Stromal cell of bone marrow (primary cell): ENCODE measurements around the gene SF3B3.

Source experiments
- DNase-seq: peaks from one replicate; pipeline ENCODE4 v3.0.0-alpha.2; 2012; ENCODE audit warnings: low read depth

The SF3B3 gene

DNA sequence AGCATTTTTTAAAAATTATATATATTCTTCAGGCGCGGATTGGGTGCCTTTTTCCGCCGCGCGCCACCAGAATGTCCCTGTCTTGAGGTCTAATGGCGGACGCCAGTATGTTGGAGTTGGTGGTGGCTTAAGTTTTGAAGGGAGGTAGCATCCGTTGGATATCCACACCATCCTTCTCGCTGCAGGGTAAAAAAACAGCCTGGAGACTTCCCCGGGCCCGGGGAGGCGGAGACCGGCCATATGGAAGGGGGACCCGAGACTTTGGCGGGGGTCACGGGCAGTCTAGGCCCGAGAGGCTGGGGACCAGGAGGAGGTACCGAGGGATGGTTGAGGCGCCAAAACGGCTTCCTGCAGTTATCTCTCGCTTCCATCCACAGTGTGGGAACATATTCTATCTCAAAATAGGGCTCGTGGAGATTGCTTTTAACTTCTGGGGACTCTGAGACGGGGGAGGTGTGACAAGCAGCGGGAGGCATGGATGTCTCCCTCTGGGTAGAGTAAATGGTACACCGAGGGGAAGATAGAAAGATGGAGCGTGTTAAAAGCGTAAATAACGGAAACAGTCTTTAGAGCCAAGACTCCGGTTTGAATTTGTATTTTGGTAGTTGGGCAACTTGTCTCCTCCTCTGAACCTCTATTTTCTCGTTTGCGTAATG, at the start of gene SF3B3:
TSS of gene SF3B3 (plus strand) at position 74 of the 656 bp plus-strand sequence. CDS start 2,841 bp downstream, outside the sequence.
- peak; percentile 12 for DNase-seq

- DNase-seq = no peak
Measured at GRCh38 chr16:70474320-70475053, 49.1 kb upstream of the SF3B3 start.

DNA sequence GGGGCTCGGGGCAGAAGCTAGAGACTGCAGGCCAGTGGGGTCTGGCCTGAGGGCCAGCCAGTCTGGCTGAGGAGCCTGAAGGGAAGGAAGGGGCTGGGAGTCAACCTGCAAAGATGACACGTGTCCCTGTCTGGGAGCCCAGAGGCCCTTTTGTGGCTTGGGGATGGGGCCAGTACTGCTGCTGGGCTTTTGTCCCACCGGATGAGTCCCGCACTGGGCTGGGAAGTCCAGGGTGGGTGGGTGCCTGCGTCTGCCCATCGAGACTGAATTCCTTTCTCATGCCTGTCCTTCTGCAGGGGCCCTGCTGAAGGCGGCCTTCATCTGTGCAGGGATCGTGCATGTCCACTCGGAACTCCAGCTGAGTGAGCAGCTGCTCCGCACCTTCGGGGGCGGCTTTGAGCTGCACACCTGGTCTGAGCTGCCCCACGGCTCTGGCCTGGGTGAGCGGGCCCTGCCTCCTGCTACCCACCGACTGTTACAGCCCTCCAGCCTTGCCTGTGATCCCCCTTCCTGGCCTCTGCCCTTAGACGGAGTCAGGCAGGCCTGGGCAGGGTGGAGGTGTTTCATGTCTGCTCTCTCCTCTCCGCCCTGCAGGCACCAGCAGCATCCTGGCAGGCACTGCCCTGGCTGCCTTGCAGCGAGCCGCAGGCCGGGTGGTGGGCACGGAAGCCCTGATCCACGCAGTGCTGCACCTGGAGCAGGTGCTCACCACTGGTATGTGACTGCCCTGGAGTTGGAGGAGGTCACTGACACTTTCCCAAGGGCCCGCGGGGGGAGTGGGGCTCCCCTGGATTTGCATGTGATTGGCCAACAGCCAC, 48.4 kb upstream of the SF3B3 start:
- DNase-seq = no peak

DNA sequence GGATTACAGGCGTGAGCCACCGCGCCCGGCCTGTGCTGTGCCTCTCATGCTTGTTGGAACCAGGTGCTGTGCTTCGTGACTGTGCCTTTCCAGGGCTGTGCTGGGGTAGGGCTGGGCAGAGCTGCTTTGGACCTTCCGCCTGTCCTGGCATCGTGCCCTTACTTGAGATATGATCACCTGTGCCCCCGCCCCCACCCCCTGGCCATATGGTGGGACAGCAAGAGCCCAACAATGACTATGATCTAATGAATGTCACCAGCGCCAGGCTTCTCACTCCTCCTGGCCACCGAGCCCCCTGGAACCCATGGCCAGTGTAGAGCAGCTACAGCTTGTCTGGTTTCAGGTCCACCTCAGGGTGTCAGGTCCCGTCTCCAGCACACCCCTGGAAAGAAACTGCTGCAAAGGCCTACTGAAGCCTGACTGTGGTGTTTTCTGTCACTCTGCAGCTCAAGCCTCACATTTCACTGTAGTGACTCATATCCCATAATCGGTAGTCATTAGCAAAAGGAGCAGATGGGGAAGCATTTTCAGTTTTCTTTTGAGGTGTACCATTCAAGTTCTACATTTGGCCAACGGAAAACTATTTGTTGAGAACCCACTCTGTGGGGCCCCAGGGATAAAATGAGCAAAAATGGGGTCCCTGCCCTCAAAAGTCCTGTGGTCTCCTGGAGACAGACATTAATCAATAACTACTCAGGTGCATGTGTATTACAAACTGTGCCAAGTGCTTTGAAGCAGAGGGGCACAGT, 47.2 kb upstream of the SF3B3 start:
- peak; percentile 48 for DNase-seq

DNA sequence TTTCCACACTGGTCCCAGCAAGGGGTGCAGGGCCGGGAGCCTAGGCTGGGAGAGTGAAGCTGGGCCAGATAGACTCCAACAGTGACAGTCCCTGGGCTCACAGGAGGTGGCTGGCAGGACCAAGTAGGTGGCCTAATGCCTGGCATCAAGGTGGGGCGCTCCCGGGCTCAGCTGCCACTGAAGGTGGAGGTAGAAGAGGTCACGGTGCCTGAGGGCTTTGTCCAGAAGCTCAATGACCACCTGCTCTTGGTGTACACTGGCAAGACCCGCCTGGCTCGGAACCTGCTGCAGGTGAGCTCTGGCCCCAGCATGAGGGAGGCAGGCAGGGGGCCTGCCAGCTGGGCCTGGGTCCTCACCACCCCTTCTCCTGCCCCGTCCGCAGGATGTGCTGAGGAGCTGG, 45.4 kb upstream of the SF3B3 start:
- DNase-seq = no peak

- no peak for DNase-seq
Measured at GRCh38 chr16:70478912-70479341, 44.7 kb upstream of the SF3B3 start.

DNA sequence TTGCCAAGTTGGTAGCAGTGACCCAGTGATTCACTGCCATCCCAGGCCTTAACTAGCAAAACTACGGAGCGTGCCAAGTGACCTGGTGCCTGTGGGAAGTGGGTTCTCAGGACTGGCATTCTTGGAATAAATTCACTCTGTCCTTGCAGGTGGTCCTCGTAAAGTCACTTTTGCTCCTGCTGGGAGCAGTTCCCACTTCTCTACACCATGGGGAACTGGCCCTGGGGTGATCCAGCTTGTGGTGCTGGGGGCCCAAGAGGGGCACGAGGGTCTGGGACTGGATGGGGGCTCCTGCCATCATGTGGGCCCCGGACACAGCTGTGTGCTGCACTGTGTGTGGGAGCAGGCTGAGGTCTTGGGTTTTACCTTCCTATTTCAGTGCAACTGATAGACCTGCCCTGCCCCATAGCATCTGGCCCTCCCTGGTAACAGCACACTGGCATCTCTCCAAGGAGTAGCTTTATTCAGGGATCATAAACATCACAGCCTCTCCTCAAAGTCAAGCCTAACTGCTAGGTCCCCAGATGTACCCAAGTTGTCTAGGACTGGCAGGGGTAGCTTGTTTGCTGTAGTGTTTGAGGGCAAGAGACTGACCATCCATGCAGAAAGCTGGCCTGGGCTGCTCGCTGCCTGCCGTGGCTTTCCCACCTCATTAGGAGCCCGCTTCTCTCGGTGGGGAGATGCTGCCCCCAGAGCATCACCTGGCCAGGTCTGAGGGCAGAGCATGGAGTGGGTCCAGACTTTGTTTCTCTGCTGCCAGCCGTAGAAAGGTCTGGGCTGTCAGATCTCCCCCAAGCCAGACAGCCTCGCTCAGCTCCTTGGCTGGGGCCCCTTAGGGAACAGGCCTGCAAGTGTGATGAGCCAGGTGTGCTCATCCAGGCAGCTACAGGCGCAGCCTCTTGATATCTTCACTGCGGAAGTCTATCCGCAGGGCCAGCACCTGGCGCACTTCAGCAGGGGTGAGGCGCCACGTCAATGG, 43.2 kb upstream of the SF3B3 start:
- no peak for DNase-seq

GRCh38 chr16:70481929-70482536, 41.6 kb upstream of the SF3B3 start:
- peak; percentile 16 for DNase-seq

DNA sequence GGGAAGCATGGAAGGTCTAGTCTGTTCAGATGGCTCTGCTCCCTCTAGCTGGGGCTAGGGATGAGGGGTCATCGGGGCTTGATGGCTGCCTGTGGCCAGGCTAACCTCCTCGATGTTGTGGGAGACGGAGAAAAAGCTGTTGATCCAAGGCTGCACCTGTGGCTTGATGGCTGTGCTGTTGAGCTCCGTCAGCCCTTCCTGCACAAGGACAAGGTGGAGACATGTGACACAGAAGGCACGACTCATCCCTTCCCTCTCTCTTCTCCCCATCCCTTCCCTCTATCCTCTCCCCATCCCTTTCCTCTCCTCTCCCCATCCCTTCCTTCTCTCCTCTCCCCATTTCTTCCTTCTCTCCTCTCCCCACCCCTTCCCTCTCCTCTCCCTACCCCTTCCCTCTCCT, 41.0 kb upstream of the SF3B3 start:
- DNase-seq = no peak

GRCh38 chr16:70483426-70483825, 40.2 kb upstream of the SF3B3 start:
- DNase-seq = no peak

DNA sequence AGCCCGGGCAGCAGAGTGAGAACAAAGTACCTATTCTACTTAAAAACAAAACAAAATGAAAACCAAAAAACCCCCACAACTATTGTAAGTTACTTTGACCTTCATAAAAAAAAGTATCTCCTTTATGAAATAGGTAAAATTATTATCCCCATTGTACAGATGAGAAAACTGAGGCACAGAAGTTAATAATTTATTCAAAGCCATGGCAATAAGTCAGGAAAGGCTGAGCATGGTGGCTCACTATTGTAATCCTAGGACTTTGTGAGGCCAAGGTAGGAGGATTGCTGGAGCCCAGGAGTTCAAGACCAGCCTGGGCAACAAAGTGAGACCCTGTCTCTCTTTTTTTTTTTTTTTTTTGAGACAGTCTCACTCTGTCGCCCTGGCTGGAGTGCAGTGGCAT, 38.7 kb upstream of the SF3B3 start:
- DNase-seq = no peak

GRCh38 chr16:70490261-70490660, 33.4 kb upstream of the SF3B3 start:
- no peak for DNase-seq

DNA sequence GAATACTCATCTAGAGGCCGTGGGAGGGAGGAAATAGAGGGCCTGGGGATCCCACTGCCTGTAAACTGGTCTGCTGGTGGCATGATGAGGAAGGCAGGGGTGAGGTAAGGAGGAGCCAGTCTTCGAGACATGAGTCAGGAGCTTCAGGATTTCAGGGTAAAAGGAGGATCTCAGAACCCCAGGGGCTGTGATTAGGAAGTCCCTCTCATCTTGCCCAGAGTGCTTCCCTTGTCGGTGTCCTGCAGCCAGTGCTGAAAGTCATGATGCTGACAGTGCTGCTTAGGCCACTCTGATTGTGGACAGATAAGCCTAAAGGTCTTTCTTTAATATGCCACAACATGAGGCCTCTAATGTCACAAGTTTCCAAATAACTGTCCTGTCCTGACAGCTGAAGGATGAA, 29.8 kb upstream of the SF3B3 start:
- no peak for DNase-seq

- no peak for DNase-seq
Measured at GRCh38 chr16:70494202-70494770, 29.3 kb upstream of the SF3B3 start.

DNA sequence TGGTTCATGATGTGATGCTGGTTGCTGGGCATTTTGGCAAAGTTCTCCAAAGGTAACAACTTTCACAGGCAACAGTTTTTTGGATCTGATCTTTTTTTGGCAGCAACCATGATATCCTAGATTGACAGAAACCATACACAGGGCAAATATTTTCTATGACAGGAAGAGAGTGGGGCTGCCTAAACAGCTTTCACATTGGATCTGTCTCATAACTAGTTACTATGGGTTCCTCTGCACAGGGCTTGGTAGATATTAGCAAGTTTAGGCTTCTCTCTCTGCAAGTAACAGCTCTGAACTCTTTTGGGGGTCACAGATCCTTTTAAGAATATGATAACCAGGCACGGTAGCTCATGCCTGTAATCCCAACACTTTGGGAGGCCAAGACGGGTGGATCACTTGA, 28.8 kb upstream of the SF3B3 start:
- DNase-seq = no peak

DNA sequence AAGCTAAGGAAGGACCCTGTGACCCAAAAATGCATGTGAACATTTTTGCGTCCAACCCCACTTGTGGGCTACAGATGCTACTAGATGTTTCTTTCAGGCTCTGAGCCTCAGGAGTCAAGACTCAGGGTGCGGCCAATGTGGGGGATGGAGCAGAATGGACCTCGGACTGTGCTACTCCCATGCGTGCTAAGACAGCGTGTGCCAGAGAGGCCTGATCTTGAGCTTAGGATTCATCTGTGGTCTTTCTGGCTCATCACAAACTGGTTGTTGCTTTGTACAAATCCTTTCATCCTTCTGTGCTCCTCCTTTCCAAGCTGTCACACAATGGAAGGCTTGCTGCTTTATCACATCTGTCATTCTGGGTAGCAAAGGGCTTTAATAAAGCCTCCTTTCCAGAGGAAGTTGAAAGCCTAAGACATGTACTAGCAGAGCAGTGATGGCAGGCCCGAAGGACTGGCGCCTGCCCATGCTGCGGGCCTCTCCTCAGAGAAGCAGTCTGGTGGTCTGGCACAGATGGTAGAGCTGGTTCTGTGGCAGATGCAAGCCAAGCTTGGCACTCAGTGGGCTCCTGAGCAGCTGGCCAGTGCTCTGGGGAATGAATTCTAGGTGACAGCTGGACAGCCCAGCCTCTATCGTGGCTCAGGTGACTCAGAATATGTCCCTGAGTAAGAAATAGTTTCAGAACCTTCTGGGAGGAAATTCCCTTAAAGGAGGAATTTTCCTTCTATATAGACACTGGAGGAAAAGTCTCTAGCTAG, 28.0 kb upstream of the SF3B3 start:
- DNase-seq = no peak

DNA sequence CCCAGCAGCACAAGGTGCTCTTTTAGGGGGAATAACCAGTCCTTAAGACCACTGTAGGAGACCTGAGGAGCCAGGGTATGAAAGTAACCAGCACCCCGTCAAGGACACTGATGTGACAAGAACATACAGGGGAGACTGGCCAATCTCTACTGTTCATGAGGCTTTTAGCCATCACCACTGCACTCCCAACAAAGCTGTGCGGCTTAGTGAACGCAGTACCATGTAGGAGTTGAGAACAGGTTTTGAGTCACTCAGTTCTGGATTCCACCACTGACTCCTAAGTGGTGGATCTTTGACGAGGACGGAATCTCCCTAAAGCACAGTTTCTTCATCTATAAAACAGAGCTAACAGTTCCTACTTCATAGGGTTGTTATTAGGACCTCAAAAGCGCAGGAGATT, 27.1 kb upstream of the SF3B3 start:
- no peak for DNase-seq

DNA sequence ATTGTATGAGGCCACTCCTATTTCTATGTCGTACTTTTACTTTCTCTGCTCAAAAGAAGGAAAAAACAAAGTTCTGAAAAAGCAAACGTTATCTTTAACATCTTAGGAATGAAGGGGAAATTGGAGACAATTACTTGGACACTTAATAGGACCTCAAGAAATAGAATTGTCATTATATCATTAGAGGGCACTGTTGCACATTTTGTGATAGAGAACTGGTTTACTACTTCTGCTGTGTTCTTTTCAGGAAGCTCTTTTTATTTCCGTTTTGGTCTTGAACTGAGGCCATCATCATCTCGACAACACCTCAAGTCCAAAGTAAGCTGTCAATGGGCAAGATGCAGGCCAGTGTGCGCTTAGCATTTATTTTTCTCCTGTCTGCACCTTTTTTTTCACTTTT, 14.9 kb upstream of the SF3B3 start:
- no peak for DNase-seq

DNA sequence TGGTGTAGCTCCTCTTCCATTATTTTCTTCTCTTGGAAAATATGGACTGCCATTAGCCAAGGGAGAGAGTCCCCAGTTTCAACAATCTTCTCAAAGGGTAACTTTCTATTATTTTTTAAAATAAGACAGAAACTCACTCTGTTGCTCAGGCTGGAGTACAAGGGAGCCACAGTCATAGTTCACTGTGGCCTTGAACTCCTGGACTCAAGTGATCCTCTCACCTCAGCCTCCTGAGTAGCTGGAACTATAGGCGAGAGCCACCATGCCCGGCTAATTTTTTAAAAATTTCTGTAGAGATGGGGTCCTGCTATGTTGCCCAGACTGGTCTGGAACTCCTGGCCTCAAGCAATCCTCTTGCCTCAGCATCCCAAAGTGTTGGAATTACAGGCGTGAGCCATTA, 13.4 kb upstream of the SF3B3 start:
- DNase-seq = no peak
